Measurements from ENCODE around the gene SLC16A12.

- TF ChIP-seq POLR2A (IDR thresholded peaks at IDR 0.05) (no peak), CTCF (IDR thresholded peaks at IDR 0.05) (no peak)
Measured at GRCh38 chr10:89393898-89394297, 141.5 kb downstream of the SLC16A12 start.
